Left hindlimb (tissue), 1 donor: ENCODE results near the gene OR5AP2.
"Not testable (repeated sequence)": the region's sequence is repeated elsewhere in the genome, so short reads cannot be mapped to it uniquely, and the experiment has no call there.

Experiments used
- DNase-seq: peaks from one replicate; pipeline ENCODE4 v3.0.0-alpha.2; 2018

Gene OR5AP2

GRCh38 chr11:56642339-56642738 lies at the start of gene OR5AP2:
Gene OR5AP2, minus strand, starts transcription at chr11:56642439. Its CDS starts 0 bp downstream, at chr11:56642439.
- no peak for DNase-seq

DNA sequence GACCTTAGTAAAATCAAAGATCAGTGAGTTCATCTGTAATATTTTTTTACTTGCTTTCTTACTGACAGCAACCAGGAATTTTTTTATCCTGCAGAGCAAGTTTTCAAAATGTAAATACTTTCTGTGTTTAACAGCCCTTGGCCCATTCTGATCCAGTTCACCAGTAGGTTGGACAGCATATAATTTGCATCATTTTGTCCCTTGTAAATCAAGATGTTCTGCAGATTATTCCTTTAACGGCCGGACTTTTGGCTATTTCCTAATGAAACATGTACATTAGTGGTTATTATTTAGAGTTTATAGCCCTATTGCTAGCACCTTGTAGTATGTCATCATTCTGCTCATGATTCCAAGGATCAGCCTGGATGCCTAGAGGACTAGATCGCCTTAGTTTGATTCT lies 48.9 kb upstream of the OR5AP2 start:
- not testable (repeated sequence) for DNase-seq

GRCh38 chr11:56688554-56689100 lies 46.4 kb upstream of the OR5AP2 start:
- no peak for DNase-seq

DNA sequence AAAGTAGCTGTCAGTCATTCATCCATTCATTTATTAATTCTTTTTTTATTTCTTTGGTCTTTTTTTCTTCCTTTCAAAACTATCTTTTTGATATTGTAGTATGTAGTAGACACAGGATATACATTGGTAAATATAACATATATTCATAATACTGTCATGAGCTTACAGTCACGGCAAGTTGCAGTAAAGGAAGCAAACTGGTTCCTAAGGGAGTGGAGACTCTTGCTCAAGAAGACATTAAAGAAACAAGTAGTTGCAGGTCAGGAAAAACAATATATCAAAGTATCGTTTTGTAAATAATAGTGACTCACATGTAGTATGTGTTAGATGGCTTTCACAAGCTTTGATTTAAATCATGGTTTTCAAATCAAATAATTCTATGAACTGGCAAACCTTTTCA lies 28.7 kb upstream of the OR5AP2 start:
- no peak for DNase-seq

- no peak for DNase-seq
Measured at GRCh38 chr11:56663386-56663785, 21.1 kb upstream of the OR5AP2 start, which contains the start of gene OR5AR1. Gene OR5AR1, plus strand, starts transcription at chr11:56663686. Its CDS starts 0 bp downstream, at chr11:56663686.

DNA sequence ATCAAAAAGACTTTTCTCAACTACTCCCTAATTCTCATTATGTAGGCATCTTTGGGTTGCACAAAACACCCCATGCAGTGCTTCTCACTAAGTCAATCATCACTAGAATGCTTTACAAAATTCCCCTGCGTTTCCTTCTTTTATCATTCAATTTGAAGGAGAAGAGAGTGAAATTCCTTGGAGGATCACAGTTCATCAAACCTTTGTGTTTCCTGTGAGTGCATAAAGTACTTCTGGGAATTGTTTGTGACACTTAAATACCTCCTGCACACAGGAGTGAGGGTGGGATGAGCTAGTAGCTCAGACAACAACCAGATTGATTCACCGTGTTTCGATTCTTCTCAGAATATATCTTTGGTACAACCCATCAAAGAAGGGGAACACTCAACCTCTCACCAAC lies 17.5 kb upstream of the OR5AP2 start:
- no peak for DNase-seq

GRCh38 chr11:56637500-56637899 lies 4.7 kb downstream of the OR5AP2 start:
- DNase-seq: no peak

GRCh38 chr11:56636861-56637260 lies 5.4 kb downstream of the OR5AP2 start:
- DNase-seq: no peak

- no peak for DNase-seq
Measured at GRCh38 chr11:56632329-56632728, 9.9 kb downstream of the OR5AP2 start.

- no peak for DNase-seq
Measured at GRCh38 chr11:56625946-56626345, 16.3 kb downstream of the OR5AP2 start.

GRCh38 chr11:56624661-56625110 lies 17.6 kb downstream of the OR5AP2 start:
- DNase-seq: no peak

- DNase-seq: no peak
Measured at GRCh38 chr11:56611174-56611573, 31.1 kb downstream of the OR5AP2 start.

GRCh38 chr11:56592088-56592717 lies 50.0 kb downstream of the OR5AP2 start:
- not testable (repeated sequence) for DNase-seq
